HFF-Myc (cell line): ENCODE results near the gene UBASH3A.

Source experiments
- DNase-seq: peaks from one replicate; pipeline ENCODE4 v3.0.0-alpha.2; 2011; ENCODE audit warnings: low read depth; ENCODE audit errors: extremely low read depth
- H3K4me3 ChIP-seq: replicated peaks from 2 replicates; pipeline ENCODE4 v1.5.1; 2011; ENCODE audit warnings: low read depth, mild to moderate bottlenecking, control low read depth, low read length
- TF ChIP-seq, protein P1 (sequence below): IDR thresholded peaks from 2 replicates; pipeline ENCODE4 v1.5.1; 2012; ENCODE audit warnings: mild to moderate bottlenecking, low read depth, low read length, control low read depth; ENCODE audit errors: missing control alignments

Gene UBASH3A

DNA sequence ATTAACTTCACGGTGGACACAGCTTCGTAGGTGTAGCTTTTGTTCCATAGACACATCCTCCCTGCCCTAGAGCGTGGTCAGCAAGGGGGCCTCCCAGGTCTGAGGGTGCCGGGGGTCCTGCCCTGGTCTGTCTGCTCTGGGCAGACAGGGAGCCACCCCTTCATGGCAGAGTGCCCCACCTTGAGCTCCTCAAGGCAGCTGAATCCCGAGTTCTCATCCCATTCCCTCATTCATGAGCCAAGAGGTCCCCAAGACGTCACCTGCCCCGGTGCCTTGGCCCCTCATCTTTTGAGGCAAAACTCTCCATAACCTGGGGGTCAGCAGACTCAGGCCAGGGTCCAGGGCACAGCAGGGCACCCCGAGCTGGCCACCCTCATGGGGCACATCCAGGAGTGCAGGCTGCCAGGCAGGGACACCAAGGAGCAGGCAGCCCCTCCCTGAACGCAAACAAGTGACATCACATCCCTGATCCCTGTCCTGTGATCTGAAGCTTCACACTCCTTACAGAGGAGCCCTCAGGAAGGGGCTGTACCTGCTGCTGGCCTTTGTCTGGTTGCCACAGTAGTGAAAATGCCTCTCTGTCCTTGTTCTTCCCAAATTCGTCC is 23.3 kb downstream of the UBASH3A start:
- H3K4me3 ChIP-seq = no peak overlapping the region
- DNase-seq = no peak
- TF ChIP-seq, protein P1, sequence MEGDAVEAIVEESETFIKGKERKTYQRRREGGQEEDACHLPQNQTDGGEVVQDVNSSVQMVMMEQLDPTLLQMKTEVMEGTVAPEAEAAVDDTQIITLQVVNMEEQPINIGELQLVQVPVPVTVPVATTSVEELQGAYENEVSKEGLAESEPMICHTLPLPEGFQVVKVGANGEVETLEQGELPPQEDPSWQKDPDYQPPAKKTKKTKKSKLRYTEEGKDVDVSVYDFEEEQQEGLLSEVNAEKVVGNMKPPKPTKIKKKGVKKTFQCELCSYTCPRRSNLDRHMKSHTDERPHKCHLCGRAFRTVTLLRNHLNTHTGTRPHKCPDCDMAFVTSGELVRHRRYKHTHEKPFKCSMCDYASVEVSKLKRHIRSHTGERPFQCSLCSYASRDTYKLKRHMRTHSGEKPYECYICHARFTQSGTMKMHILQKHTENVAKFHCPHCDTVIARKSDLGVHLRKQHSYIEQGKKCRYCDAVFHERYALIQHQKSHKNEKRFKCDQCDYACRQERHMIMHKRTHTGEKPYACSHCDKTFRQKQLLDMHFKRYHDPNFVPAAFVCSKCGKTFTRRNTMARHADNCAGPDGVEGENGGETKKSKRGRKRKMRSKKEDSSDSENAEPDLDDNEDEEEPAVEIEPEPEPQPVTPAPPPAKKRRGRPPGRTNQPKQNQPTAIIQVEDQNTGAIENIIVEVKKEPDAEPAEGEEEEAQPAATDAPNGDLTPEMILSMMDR = no peak

DNA sequence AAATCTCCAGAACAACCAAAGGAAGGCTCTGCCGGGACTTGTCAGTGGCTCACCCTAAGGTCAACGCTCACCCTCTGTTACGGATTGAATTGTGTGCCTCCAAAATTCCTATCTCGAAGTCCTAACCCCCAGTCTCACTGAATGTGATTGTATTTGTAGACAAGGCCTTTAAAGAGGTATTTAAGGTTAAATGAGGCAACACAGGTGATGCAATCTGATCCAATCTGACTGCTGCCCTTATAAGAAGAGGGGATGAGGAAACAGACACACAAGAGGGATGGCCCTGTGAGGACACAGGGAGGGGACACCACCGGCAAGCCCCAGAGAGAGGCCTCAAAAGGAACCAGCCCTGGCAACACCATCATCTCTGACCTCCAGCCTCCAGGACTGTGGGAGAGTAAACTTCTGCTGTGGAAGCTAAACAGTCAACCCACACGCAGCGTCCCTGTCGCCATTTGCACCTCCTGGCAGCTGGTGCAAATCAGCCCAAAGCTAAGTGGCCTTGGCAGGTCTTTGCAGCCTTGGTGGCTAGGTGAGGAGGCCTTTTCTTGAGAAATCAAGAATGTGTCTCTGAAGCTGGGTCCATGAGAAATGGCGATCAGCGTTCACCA is 24.2 kb downstream of the UBASH3A start:
- DNase-seq = no peak
- no peak overlapping the region for H3K4me3 ChIP-seq
- TF ChIP-seq, protein P1 = no peak

DNA sequence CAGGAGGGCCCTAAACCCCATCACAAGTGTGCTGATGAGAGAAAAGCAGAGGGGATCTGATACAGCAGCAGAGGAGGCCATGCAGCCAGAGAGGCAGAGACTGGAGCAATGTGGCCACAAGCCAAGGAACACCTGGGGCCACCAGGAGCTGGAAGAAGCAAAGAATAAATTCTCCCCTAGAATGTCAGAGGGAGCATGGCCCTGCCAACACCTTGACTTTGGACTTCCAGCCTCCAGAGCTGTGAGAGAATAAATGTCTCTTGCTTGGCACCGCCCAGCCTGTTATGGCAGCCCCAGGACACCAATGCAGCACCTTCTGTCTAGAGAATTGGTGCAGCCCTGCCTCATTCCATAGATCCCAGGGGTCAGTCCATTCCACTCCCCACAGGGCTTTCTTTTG is 25.3 kb downstream of the UBASH3A start:
- TF ChIP-seq, protein P1 = no peak
- DNase-seq = no peak
- no peak overlapping the region for H3K4me3 ChIP-seq

DNA sequence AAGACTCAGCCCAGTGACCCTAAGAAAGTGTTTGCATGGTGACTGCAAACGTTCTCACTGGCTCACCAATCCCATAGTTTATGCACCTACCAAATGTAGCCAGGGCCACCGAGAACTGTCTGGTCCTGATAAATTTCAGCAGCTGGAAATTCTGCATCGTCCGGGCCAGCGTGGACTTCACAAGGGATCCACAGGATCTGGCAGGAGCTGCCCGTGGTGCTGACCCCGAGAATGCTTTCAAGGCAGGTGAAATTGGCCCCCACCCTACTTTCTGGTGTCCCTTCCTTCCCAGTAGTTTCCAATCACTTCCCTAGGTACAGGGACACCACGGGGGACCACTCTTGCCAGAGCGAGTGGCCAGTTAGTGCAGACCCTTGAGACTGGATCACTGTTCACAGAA is 26.2 kb downstream of the UBASH3A start:
- no peak for DNase-seq
- no peak overlapping the region for H3K4me3 ChIP-seq
- TF ChIP-seq, protein P1 = no peak

DNA sequence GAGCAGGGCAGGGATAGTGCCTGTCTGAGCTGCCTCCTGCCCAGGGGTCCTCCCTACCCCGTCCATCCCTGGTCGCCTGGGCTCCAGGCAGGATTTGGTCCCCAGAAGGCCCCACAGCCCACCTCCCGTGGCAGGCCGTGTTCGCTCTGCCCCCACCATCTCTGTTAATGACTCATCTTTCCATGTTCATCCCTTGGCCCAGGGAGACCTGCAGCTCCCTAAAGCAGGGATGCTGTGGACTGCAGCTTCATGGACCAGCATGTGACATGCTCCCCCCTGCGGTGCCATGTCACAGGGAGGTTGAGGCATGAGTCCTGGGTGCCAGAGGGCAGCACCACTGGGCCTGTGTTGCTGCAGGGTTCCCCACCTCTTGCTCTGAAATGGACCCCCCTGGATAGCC is 26.8 kb downstream of the UBASH3A start:
- DNase-seq = no peak
- TF ChIP-seq, protein P1 = no peak
- H3K4me3 ChIP-seq = no peak overlapping the region

DNA sequence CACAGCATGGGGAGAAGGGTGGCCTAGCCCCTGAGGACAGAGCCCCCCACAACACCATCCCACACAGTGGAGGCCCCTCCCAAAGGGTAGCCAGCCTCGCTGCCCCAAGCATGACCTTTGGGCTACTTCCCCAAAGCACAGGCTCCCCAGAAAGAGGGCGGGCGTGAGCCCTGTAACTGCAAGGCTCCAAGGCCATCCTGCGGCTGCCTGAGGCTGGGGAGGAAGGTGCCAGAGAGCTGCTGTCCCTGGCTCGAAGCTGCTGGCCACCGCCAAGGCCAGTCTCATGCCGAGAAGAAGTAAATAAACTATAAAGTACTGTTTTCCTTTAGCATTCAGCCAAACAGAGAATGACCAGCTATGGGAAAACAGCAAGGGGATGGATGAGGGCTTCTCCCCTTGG is 27.5 kb downstream of the UBASH3A start:
- no peak for DNase-seq
- TF ChIP-seq, protein P1 = no peak

DNA sequence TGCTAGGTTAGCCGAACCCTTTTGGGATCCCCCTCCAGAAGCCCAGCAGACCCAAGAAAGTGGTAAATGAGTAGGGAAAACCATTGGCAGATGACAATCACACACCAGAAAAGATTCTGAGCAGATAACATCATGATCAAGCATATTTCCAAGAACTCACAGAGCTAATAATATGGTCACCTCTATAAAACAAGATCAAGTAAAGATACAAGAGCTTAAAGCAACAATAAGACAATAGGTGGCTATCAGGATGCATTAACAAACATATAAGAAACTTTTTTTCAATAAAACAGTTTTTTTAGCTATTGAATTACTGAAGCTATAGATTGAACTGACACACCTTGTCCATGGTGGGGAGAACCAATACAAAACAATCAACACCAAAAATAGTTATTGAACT is 29.0 kb downstream of the UBASH3A start:
- DNase-seq = no peak
- TF ChIP-seq, protein P1 = no peak
- H3K4me3 ChIP-seq = no peak overlapping the region

More for the DNA sequence above, 27.5 kb downstream of the UBASH3A start:
- H3K4me3 ChIP-seq = no peak overlapping the region
